HepG2 (cell line): ENCODE results near the gene DCTN3. TPM values are rescaled to one million over a fixed set of nuclear protein-coding genes. Genes with fewer than 3 reads are reported as not detected.

Experiments used
- ARID5B ChIP-seq: IDR thresholded peaks from 2 replicates; pipeline ENCODE4 v1.4.0; 2020; ENCODE audit warnings: mild to moderate bottlenecking, missing genetic modification reagents
- DNMT3B ChIP-seq: conservative IDR thresholded peaks from 2 replicates; pipeline ENCODE4 v1.6.1; 2016; ENCODE audit warnings: missing biosample characterization, control low read depth
- HDAC2 ChIP-seq: sonication (generic); formaldehyde crosslinking; IDR thresholded peaks from 2 replicates; pipeline ENCODE4 v1.4.0; 2020; ENCODE audit warnings: missing genetic modification reagents
- KDM2A ChIP-seq: sonication (generic); formaldehyde crosslinking; IDR thresholded peaks from 2 replicates; pipeline ENCODE4 v1.4.0; 2020; ENCODE audit warnings: low read depth, missing genetic modification reagents, borderline replicate concordance
- KDM3A ChIP-seq: IDR thresholded peaks from 2 replicates; pipeline ENCODE4 v1.6.1; 2018; ENCODE audit warnings: low read depth, missing compliant biosample characterization
- PHF20 ChIP-seq: sonication (generic); formaldehyde crosslinking; IDR thresholded peaks from 2 replicates; pipeline ENCODE4 v1.5.0; 2020; ENCODE audit warnings: mild to moderate bottlenecking, missing genetic modification reagents
- SALL1 ChIP-seq: sonication (generic); formaldehyde crosslinking; IDR thresholded peaks from 2 replicates; pipeline ENCODE4 v1.8.0; 2022; ENCODE audit warnings: mild to moderate bottlenecking, missing genetic modification reagents
- SIN3B ChIP-seq: fragments of 150-350 bp; IDR thresholded peaks from 2 replicates; pipeline ENCODE4 v1.6.1; 2014; ENCODE audit warnings: low read length
- ZBTB7B ChIP-seq: sonication (generic); formaldehyde crosslinking; IDR thresholded peaks from 2 replicates; pipeline ENCODE4 v1.4.0; 2020; ENCODE audit warnings: missing genetic modification reagents
- ZMYM2 ChIP-seq: sonication (generic); formaldehyde crosslinking; IDR thresholded peaks from 2 replicates; pipeline ENCODE4 v1.8.0; 2022; ENCODE audit warnings: mild to moderate bottlenecking, missing genetic modification reagents
- ZNF12 ChIP-seq: sonication (generic); formaldehyde crosslinking; IDR thresholded peaks from 2 replicates; pipeline ENCODE4 v1.5.0; 2020; ENCODE audit warnings: missing genetic modification reagents
- ZNF138 ChIP-seq: sonication (generic); formaldehyde crosslinking; IDR thresholded peaks from 2 replicates; pipeline ENCODE4 v1.5.0; 2020; ENCODE audit warnings: mild to moderate bottlenecking, low read depth, missing genetic modification reagents
- ZNF550 ChIP-seq: sonication (generic); formaldehyde crosslinking; IDR thresholded peaks from 2 replicates; pipeline ENCODE4 v1.4.0; 2020; ENCODE audit warnings: mild to moderate bottlenecking, missing genetic modification reagents, borderline replicate concordance
- ZNF564 ChIP-seq: sonication (generic); formaldehyde crosslinking; IDR thresholded peaks from 2 replicates; pipeline ENCODE4 v1.8.1; 2023; ENCODE audit warnings: mild to moderate bottlenecking, missing genetic modification reagents
- ZNF605 ChIP-seq: sonication (generic); formaldehyde crosslinking; IDR thresholded peaks from 2 replicates; pipeline ENCODE4 v1.8.0; 2022; ENCODE audit warnings: mild to moderate bottlenecking, missing genetic modification reagents
- ZNF687 ChIP-seq: sonication (generic); formaldehyde crosslinking; IDR thresholded peaks from 2 replicates; pipeline ENCODE4 v1.5.1; 2020; ENCODE audit warnings: mild to moderate bottlenecking, missing genetic modification reagents, moderate library complexity
- ZNF777 ChIP-seq: sonication (generic); formaldehyde crosslinking; IDR thresholded peaks from 2 replicates; pipeline ENCODE4 v1.4.0; 2020; ENCODE audit warnings: missing genetic modification reagents
- polyA plus RNA-seq, 8 experiments: library from polyadenylated mRNA; depleted of rRNA in 3 of 8; stranded (reverse) in 7 of 8; unstranded in 1 of 8; fragments of >200 nt; fragmentation: Illumina TruSeq in 4 of 8; extraction: Trizol in 4 of 8; gene quantifications; 2 replicates each; pipeline versions ENCODE4 v1.2.1 to v1.2.3, GENCODE V29; 2011 to 2016; ENCODE audit warnings: low read depth in 4 of 8, missing spikeins in 1 of 8, mixed read lengths in 1 of 8; ENCODE audit not compliant: insufficient read depth in 1 of 8
- total RNA-seq, 5 experiments: library from RNA; depleted of rRNA; stranded (reverse); fragments of >200 nt; fragmentation: Illumina TruSeq; extraction: Trizol; gene quantifications; 2 replicates each; pipeline ENCODE4 v1.2.3, GENCODE V29; 2016; ENCODE audit warnings: low read depth in 1 of 5

DCTN3 gene
- total and polyA plus RNA-seq, 2 of the 13 experiments (the other 11 are each of a cell fraction or from before 2014, with no cell fraction given) = 27.4 to 34.5 TPM

DNA sequence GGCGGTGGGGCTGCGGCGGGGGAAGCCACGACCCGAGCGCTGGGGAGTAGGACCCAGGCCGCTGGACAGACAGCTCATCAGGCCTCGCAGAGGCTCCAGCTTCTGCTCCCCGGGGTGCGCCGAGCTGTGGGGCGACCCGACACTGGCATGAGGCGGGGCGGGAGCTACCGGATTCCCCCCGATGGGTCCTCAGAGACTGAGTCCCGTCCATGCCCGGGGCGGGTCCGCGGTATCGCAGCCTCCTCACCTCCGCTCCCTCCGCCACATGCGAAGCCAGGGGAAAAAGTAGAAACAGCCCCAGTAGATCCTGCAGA is 44.7 kb upstream of the DCTN3 start (continued):
- TF ChIP-seq ZNF564 (CRISPR knock-in tag) (0 out of 2 replicates have a peak, but pooled peaks have one; percentile 35), ZNF777 (peak; percentile 74; the same call in 1 of the 2 replicates), ZNF687 (peak; percentile 67), ZNF605 (CRISPR knock-in tag) (0 out of 2 replicates have a peak, but pooled peaks have one; percentile 35), PHF20 (CRISPR knock-in tag) (0 out of 2 replicates have a peak, but pooled peaks have one; percentile 30), ZNF138 (CRISPR knock-in tag) (no peak), HDAC2 (no peak), ZBTB7B (CRISPR knock-in tag) (no peak), ZNF550 (CRISPR knock-in tag) (no peak), ZNF12 (no peak), KDM2A (CRISPR knock-in tag) (peak; percentile 62; the same call in 1 of the 2 replicates), DNMT3B (no peak), KDM3A (CRISPR knock-in tag) (0 out of 2 replicates have a peak, but pooled peaks have one; percentile 21), SIN3B (no peak), ARID5B (CRISPR knock-in tag) (no peak), ZMYM2 (CRISPR knock-in tag) (0 out of 2 replicates have a peak, but pooled peaks have one; percentile 17), SALL1 (CRISPR knock-in tag) (peak; percentile 14; the same call in 1 of the 2 replicates)
- TF ChIP-seq, all 625 proteins: peak for 20
